Ovary (tissue), 9 donors: Measurements from ENCODE around the gene HIVEP3. TPM values are rescaled to one million over a fixed set of nuclear protein-coding genes. Genes with fewer than 3 reads are reported as not detected.

Experiments
- DNase-seq, 5 donors: peaks; one replicate each; pipeline ENCODE4 v3.0.0-alpha.2; 2019 to 2020
- H3K27ac ChIP-seq, 2 donors: fragments of 200-600 bp; one replicate each; pipeline versions ENCODE4 v1.5.1 to v1.8.0; 2019 to 2022
- H3K27me3 ChIP-seq: fragments of 200-600 bp; one replicate; pipeline ENCODE4 v1.8.0; 2022
- H3K36me3 ChIP-seq: fragments of 200-600 bp; sonication (generic); one replicate; pipeline ENCODE4 v1.5.1; 2019
- H3K4me1 ChIP-seq: one replicate; pipeline ENCODE4 v1.8.1; 2013; ENCODE audit warnings: mild to moderate bottlenecking, moderate library complexity; ENCODE audit not compliant: insufficient read depth
- H3K4me3 ChIP-seq: fragments of 200-600 bp; sonication (generic); one replicate; pipeline ENCODE4 v1.5.1; 2017
- H3K9me3 ChIP-seq, 2 donors: fragments of 200-600 bp in 1 of 2; sonication (generic) in 1 of 2; one replicate each; pipeline versions ENCODE4 v1.5.1 to v1.8.1; 2013 to 2019; ENCODE audit warnings: mild to moderate bottlenecking in 1 of 2, moderate library complexity in 1 of 2
- EP300 ChIP-seq: sonication (generic); formaldehyde crosslinking; IDR thresholded peaks from one replicate; pipeline ENCODE4 v1.6.1; 2017; ENCODE audit warnings: antibody characterized with exemption
- POLR2A ChIP-seq: fragments of 450-650 bp; IDR thresholded peaks from one replicate; pipeline ENCODE4 v1.6.1; 2017; ENCODE audit warnings: antibody characterized with exemption, mild to moderate bottlenecking, moderate library complexity
- WGBS, 3 donors: extraction: QIAGEN DNeasy Blood & Tissue Kit in 1 of 3; methylation state at CpG; one replicate each; pipeline versions ENCODE4 v1.1.5 to v1.1.7; 2013 to 2017; 5-methylcytosine and 5-hydroxymethylcytosine counted together
- intact Hi-C, 4 donors: fragments of 100-400 bp; cut with DNase I; formaldehyde crosslinking; loops; one replicate each; pipeline versions ENCODE4 v1.11.0 to v1.15.1; 2022 to 2023
- polyA plus RNA-seq, 2 donors: library from polyadenylated mRNA; stranded (reverse); fragments of 200-250 nt in 1 of 2; fragments of 350-450 nt in 1 of 2; fragmentation: Illumina TruSeq in 1 of 2; extraction: RNeasy Lipid Tissue Mini Kit (QIAGEN cat#74804) in 1 of 2; gene quantifications; one replicate each; pipeline ENCODE4 v1.2.3, GENCODE V29; 2013 to 2014
- total RNA-seq, 7 donors: library from RNA; depleted of rRNA in 2 of 7; stranded (reverse); fragments of >200 nt in 2 of 7; fragmentation: NEBNext Ultra II Directional in 3 of 7; extraction: Animal tissue kit (Norgen Biotek cat#: 25700) in 3 of 7; gene quantifications; one replicate each; pipeline versions ENCODE4 v1.1.0 to v1.2.4, GENCODE V29; 2016 to 2023
- TF ChIP-seq, protein P1 (sequence below), 3 donors: fragments of 450-650 bp in 2 of 3; fragments of 200-600 bp in 1 of 3; IDR thresholded peaks; one replicate each; pipeline versions ENCODE4 v1.5.1 to v1.8.0; 2016 to 2022; ENCODE audit warnings: antibody characterized with exemption in 3 of 3, mild to moderate bottlenecking in 1 of 3
- donor health status: DM: no; HTN: no; CAD: no; lungs with moderate emphysema.
- donor health status: DM: no; HTN: no; CAD: no.
- donor health status: Bipolar disorder and iron deficiency.
- donor health status: DM: yes; HTN: yes; CAD: no.
- donor health status: DM: no; HTN: no; CAD: no.
- donor health status: DM: yes; HTN: yes; CAD: no.

HIVEP3 gene
- total and polyA plus RNA-seq, 9 donors: 3.0 to 7.5 (median 5.2) TPM

DNA sequence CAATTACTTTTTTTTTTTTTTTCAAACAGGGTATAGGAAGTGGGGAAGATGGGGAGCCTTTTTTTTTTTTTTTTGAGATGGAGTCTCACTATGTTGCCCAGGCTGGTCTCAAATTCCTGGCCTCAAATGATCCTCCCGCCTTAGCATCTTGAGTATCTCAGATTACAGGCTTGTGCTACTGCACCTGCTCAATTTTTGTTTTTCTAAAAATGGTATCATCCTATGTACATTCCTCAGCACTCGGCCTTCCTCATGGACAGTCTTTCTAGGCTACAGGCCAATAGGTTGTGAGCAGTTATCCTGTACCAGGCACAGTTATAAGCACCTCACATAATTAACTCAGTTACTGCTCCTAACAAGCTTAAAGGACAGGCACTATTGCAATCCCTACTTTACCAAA lies 302.2 kb downstream of the HIVEP3 start:
- H3K27ac ChIP-seq: no peak overlapping the region
- H3K27me3 ChIP-seq: no peaks in the 10 kb centered on the region
- DNase-seq: no peak
- intact Hi-C loops: no loop called here
- 67 to 77% (median 75%) methylated on average over 2 of the region's 2 CpGs for WGBS, 3 donors
- H3K4me3 ChIP-seq: no peak overlapping the region
- H3K9me3 ChIP-seq: no peaks in the 10 kb centered on the region
- no peaks in the 10 kb centered on the region for H3K36me3 ChIP-seq
- H3K4me1 ChIP-seq: no peaks in the 10 kb centered on the region
- no peak for TF ChIP-seq EP300
- TF ChIP-seq, protein P1, sequence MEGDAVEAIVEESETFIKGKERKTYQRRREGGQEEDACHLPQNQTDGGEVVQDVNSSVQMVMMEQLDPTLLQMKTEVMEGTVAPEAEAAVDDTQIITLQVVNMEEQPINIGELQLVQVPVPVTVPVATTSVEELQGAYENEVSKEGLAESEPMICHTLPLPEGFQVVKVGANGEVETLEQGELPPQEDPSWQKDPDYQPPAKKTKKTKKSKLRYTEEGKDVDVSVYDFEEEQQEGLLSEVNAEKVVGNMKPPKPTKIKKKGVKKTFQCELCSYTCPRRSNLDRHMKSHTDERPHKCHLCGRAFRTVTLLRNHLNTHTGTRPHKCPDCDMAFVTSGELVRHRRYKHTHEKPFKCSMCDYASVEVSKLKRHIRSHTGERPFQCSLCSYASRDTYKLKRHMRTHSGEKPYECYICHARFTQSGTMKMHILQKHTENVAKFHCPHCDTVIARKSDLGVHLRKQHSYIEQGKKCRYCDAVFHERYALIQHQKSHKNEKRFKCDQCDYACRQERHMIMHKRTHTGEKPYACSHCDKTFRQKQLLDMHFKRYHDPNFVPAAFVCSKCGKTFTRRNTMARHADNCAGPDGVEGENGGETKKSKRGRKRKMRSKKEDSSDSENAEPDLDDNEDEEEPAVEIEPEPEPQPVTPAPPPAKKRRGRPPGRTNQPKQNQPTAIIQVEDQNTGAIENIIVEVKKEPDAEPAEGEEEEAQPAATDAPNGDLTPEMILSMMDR (IDR thresholded peaks at IDR 0.05): no peak
- TF ChIP-seq POLR2A: no peak

DNA sequence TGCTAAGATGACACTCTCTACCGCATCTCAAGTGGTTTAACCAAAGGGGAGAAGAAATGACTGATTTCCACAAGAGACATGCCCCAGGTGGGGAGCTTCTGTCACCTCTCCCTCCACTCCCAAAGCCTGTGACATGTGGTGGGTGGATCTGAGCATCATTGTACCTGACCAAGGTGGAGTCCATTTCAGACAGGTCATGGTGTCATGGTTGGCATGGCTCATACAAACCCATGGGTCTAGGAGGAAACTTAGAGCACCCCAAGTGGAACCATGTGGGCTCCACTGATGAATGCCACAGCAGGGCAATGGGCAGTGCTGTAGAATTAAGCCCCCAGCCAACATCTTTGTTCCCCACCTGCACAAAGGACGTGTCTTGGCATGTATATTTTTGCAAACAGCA lies 302.7 kb downstream of the HIVEP3 start:
- WGBS, 3 donors: 94 to 97% (median 94%) methylated on average over 2 of the region's 2 CpGs
- TF ChIP-seq, protein P1 (IDR thresholded peaks at IDR 0.05): no peak
- TF ChIP-seq EP300: no peak
- TF ChIP-seq POLR2A: no peak
- no peaks in the 10 kb centered on the region for H3K9me3 ChIP-seq
- no peak overlapping the region for H3K4me3 ChIP-seq
- H3K27me3 ChIP-seq: no peaks in the 10 kb centered on the region
- no peaks in the 10 kb centered on the region for H3K4me1 ChIP-seq
- no peak overlapping the region for H3K27ac ChIP-seq
- H3K36me3 ChIP-seq: no peaks in the 10 kb centered on the region
- intact Hi-C loops: no loop called here
- DNase-seq: no peak

DNA sequence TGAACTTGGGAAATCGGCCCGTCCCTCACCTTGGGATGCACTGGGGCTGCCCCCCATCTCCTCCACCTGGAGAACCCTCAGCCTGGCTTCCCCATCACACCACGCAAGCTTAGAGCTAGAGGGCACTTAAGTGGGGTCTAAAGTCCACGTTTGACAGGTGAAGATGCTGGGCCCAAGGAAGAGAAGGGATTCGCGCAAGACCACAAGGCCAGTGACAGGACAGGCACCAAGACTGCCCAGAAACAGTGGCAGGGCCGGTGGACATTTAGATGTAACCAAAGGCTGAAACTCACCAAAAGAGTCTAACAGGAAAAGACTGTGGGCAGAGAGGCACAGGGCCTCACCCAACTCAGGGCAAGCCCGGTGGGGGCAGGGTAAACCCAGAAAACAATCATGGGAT lies 303.4 kb downstream of the HIVEP3 start:
- H3K36me3 ChIP-seq: no peaks in the 10 kb centered on the region
- no peak for DNase-seq
- no peaks in the 10 kb centered on the region for H3K4me1 ChIP-seq
- H3K27ac ChIP-seq: no peak overlapping the region
- intact Hi-C loops: no loop called here
- H3K4me3 ChIP-seq: no peak overlapping the region
- H3K9me3 ChIP-seq: no peaks in the 10 kb centered on the region
- WGBS, 3 donors: 90 to 95% (median 93%) methylated on average over 8 of the region's 8 CpGs
- TF ChIP-seq POLR2A (no peak), EP300 (no peak)
- TF ChIP-seq, protein P1 (IDR thresholded peaks at IDR 0.05): no peak
- no peaks in the 10 kb centered on the region for H3K27me3 ChIP-seq

DNA sequence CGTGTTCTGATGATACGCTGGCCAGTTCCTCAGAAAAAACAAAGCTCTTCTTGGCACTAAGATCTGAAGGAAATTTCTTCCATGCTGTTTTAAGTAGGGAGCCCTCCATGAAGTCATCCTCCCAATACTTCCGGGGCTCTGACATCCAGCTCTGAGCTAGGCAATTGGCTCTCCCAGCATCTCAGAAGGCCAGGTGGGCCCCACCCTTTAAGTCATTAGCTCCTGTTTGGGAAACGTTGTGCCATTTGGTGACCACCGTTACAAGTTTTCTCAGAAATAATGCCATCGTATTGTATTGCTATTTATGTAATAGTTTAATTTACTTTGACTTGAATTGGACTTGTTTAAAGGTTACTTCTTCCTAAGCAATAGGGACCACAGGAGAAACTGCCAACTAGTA lies 303.9 kb downstream of the HIVEP3 start:
- TF ChIP-seq, protein P1 (IDR thresholded peaks at IDR 0.05): no peak
- TF ChIP-seq EP300 (no peak), POLR2A (no peak)
- intact Hi-C loops: no loop called here
- 76 to 80% (median 79%) methylated on average over 6 of the region's 6 CpGs for whole genome bisulfite sequencing, 3 donors
- no peaks in the 10 kb centered on the region for H3K9me3 ChIP-seq
- no peaks in the 10 kb centered on the region for H3K4me1 ChIP-seq
- DNase-seq: no peak
- H3K27me3 ChIP-seq: no peaks in the 10 kb centered on the region
- no peaks in the 10 kb centered on the region for H3K36me3 ChIP-seq
- H3K4me3 ChIP-seq: no peak overlapping the region
- H3K27ac ChIP-seq: no peak overlapping the region
